IPS-18c (cell line): ENCODE data around the gene NUP210L.

ENCODE experiments used
- H3K4me3 ChIP-seq: 2 replicates; pipeline ENCODE4 v1.7.0; 2013; ENCODE audit warnings: low read depth, mild to moderate bottlenecking, low read length, moderate library complexity; ENCODE audit not compliant: insufficient read depth
- H3K9me3 ChIP-seq: one replicate; pipeline ENCODE4 v1.6.1; 2013; ENCODE audit warnings: mild to moderate bottlenecking, low read length, moderate library complexity; ENCODE audit not compliant: control insufficient read depth, insufficient read depth

The NUP210L gene

GRCh38 chr1:153945131-153945794 lies 209.6 kb downstream of the NUP210L start:
- H3K4me3 ChIP-seq: peak overlapping the region; percentile 89
- no peaks in the 10 kb centered on the region for H3K9me3 ChIP-seq

GRCh38 chr1:153944827-153945117 lies 210.1 kb downstream of the NUP210L start:
- Histone ChIP-seq H3K4me3 (no peak overlapping the region; the same call in 1 of the 2 replicates), H3K9me3 (no peaks in the 10 kb centered on the region)

GRCh38 chr1:153944005-153944826 lies 210.7 kb downstream of the NUP210L start:
- no peak overlapping the region for H3K4me3 ChIP-seq

GRCh38 chr1:153942766-153943549 lies 211.9 kb downstream of the NUP210L start:
- H3K9me3 ChIP-seq: no peaks in the 10 kb centered on the region
- H3K4me3 ChIP-seq: no peak overlapping the region

More at GRCh38 chr1:153944005-153944826, 210.7 kb downstream of the NUP210L start:
- no peaks in the 10 kb centered on the region for H3K9me3 ChIP-seq
